Activated naive CD4-positive, alpha-beta T cell treated with anti-CD3 and anti-CD28 coated beads for 36 hours (primary cell): ENCODE measurements around the gene PAPLN. TPM values are rescaled to one million over a fixed set of nuclear protein-coding genes. Genes with fewer than 3 reads are reported as not detected.

Source experiments
- CTCF ChIA-PET: fragments of 350-600 bp; sonication (Branson Sonifier 250); formaldehyde crosslinking; loops from one replicate; lab custom pipeline; 2021; ENCODE audit warnings: antibody characterized with exemption; lab: Charles Lee
- DNase-seq: peaks from one replicate; pipeline ENCODE4 v3.0.0-alpha.2; 2020
- H3K27ac Mint-ChIP-seq: one replicate; pipeline ENCODE4 v1.8.0; 2021; ENCODE audit warnings: mild to moderate bottlenecking, mixed read lengths
- H3K27me3 Mint-ChIP-seq: one replicate; pipeline ENCODE4 v1.8.0; 2021; ENCODE audit warnings: low read depth, mixed read lengths
- H3K36me3 Mint-ChIP-seq: one replicate; pipeline ENCODE4 v1.8.0; 2021; ENCODE audit warnings: low read depth, mixed read lengths
- H3K4me1 Mint-ChIP-seq: one replicate; pipeline ENCODE4 v1.8.0; 2021; ENCODE audit warnings: low read depth, mixed read lengths
- H3K4me3 Mint-ChIP-seq: one replicate; pipeline ENCODE4 v1.8.0; 2021; ENCODE audit warnings: mild to moderate bottlenecking, moderate library complexity, mixed read lengths
- H3K9me3 Mint-ChIP-seq: one replicate; pipeline ENCODE4 v1.8.0; 2021; ENCODE audit warnings: mixed read lengths
- intact Hi-C: fragments of 100-400 bp; cut with micrococcal nuclease; formaldehyde crosslinking; loops from one replicate; pipeline ENCODE4 v1.15.1; 2023
- total RNA-seq, 2 experiments: library from RNA; stranded (reverse); gene quantifications; one replicate each; pipeline ENCODE4 v1.2.3, GENCODE V29; 2021

The PAPLN gene
- total RNA-seq, 2 experiments from 2014 or later, result 1.0 TPM

- H3K27ac Mint-ChIP-seq, result no peak overlapping the region
- intact Hi-C loops, result no loop called here
- H3K4me1 Mint-ChIP-seq, result peaks cover 5% of the 10 kb centered on the region
- H3K9me3 Mint-ChIP-seq, result no peaks in the 10 kb centered on the region
- CTCF ChIA-PET, result interaction anchor here (1.2 to 1.9 kb wide), 2 partner anchors 22 to 239 kb away, joined by 3 to 5 read pairs; no protein-coding TSS in a partner anchor
- DNase-seq, result no peak
- H3K36me3 Mint-ChIP-seq, result no peaks in the 10 kb centered on the region
- no peak overlapping the region for H3K4me3 Mint-ChIP-seq
- peaks cover 32% of the 10 kb centered on the region for H3K27me3 Mint-ChIP-seq
Measured at GRCh38 chr14:73232984-73233383, 4.3 kb upstream of the PAPLN start.

DNA sequence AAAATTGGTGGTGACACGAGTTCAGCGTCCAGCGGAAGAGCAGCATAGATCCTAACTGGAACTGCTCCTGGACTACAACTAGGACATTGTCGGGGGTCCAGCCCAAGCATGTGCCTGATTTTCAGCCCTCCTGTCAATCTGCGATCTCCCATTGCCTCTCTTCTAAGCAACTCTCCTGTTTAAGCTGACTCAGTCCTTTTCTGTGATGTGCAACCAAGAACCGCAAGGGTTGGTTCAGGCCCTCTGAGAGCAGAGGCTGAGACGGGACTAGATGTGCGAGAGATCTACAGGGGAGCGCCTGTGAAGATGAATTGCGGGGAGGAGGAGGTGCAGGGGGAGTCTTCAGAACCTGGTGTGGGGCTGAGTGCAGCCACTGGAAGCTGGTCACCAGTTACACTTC lies 3.7 kb upstream of the PAPLN start:
- Mint-ChIP-seq H3K27ac (no peak overlapping the region), H3K27me3 (peaks cover 36% of the 10 kb centered on the region), H3K4me3 (no peak overlapping the region), H3K4me1 (peaks cover 8% of the 10 kb centered on the region), H3K9me3 (no peaks in the 10 kb centered on the region), H3K36me3 (no peaks in the 10 kb centered on the region)
- CTCF ChIA-PET, result no interaction called here
- intact Hi-C loops, result no loop called here
- DNase-seq, result no peak

DNA sequence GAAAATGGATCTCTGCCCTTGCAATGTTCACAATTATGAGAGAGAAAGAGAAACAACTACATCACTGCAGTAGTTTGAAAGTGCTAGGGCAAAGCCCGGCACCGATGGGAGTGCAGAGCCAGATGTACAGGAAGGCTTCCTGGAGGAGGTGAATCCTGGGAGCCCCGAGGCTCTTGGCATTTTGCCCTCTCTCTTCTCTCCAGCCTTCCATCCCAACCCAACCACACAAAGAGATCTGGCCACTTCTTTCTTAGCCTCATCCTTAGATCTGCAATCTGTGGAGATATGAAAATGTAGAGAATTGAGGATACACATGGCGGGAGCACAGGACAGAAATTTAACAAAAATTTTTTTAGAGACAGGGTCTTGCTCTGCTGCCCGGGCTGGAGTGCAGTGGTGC lies 3.3 kb upstream of the PAPLN start:
- intact Hi-C loops, result no loop called here
- Mint-ChIP-seq H3K4me3 (no peak overlapping the region), H3K9me3 (no peaks in the 10 kb centered on the region), H3K27me3 (peaks cover 41% of the 10 kb centered on the region), H3K4me1 (peaks cover 9% of the 10 kb centered on the region), H3K27ac (no peak overlapping the region), H3K36me3 (no peaks in the 10 kb centered on the region)
- no peak for DNase-seq
- CTCF ChIA-PET, result no interaction called here

GRCh38 chr14:73234586-73235394 lies 2.5 kb upstream of the PAPLN start:
- Mint-ChIP-seq H3K4me1 (peaks cover 9% of the 10 kb centered on the region), H3K27ac (no peak overlapping the region), H3K4me3 (no peak overlapping the region), H3K36me3 (no peaks in the 10 kb centered on the region), H3K9me3 (no peaks in the 10 kb centered on the region), H3K27me3 (peaks cover 46% of the 10 kb centered on the region)
- CTCF ChIA-PET, result no interaction called here
- DNase-seq, result no peak
- intact Hi-C loops, result no loop called here

DNA sequence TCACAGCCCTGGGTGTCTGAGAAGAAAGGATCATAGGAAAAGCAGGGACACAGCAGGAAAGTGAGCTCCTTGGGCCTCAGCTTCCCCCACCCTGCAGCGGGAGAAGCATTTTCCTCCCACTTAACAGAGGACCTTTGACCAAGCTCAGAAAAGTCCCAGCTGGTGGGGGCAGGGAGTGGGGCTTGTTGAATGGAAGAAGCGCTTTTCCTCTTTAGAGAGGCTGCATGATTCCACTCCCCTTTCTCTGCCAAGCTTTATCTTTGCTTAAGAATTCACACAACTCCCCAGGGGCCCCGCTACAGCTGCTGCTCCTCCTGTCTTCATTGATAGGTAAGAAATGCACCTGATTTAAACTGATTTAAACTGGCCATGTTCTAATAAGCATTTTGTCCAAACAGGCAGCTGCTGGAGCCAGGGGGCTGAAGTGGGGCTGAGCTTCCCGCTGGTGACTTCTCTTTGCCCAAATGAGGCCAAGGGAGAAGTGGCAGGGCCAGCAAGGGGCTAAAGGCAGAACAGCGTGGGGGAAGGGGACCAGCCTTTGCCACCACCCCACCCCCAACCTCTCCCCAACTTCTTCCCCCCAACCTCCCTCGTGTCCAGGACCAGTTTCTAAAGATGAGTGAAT lies 1.7 kb upstream of the PAPLN start:
- Mint-ChIP-seq H3K36me3 (no peaks in the 10 kb centered on the region), H3K27me3 (peaks cover 53% of the 10 kb centered on the region), H3K4me1 (peaks cover 9% of the 10 kb centered on the region), H3K27ac (no peak overlapping the region), H3K4me3 (no peak overlapping the region), H3K9me3 (no peaks in the 10 kb centered on the region)
- intact Hi-C loops, result no loop called here
- CTCF ChIA-PET, result no interaction called here
- no peak for DNase-seq

GRCh38 chr14:73236157-73236556 lies 1.1 kb upstream of the PAPLN start:
- H3K4me3 Mint-ChIP-seq, result no peak overlapping the region
- intact Hi-C loops, result no loop called here
- no peak overlapping the region for H3K27ac Mint-ChIP-seq
- peaks cover 9% of the 10 kb centered on the region for H3K4me1 Mint-ChIP-seq
- DNase-seq, result no peak
- CTCF ChIA-PET, result no interaction called here
- peaks cover 58% of the 10 kb centered on the region for H3K27me3 Mint-ChIP-seq
- no peaks in the 10 kb centered on the region for H3K36me3 Mint-ChIP-seq
- no peaks in the 10 kb centered on the region for H3K9me3 Mint-ChIP-seq

DNA sequence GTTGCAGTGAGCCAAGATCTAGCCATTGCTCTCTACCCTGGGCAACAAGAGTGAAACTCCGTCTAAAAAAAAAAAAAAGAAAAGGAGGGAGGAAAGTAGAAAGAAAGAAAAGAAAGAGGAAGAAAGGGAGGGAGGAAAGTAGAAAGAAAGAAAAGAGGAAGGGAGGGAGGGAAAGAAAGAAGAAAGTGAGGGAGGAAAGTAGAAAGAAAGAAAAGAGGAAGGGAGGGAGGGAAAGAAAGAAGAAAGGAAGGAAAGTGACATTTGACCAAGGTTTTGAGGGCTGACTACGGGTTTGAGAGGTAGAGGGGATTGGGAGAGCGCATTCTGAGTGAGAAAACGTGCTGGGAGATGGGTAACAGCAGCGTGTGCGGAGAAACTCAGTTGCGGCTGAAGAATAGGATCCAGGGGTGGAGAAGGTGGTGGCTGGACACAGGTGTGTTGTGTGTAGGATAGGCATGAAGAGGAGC lies 521 bp upstream of the PAPLN start:
- H3K4me3 Mint-ChIP-seq, result peak overlapping the region; percentile 32
- peaks cover 63% of the 10 kb centered on the region for H3K27me3 Mint-ChIP-seq
- no peaks in the 10 kb centered on the region for H3K9me3 Mint-ChIP-seq
- CTCF ChIA-PET, result no interaction called here
- intact Hi-C loops, result no loop called here
- H3K4me1 Mint-ChIP-seq, result peaks cover 9% of the 10 kb centered on the region
- H3K27ac Mint-ChIP-seq, result no peak overlapping the region
- no peak for DNase-seq
- no peaks in the 10 kb centered on the region for H3K36me3 Mint-ChIP-seq

GRCh38 chr14:73237786-73238423 lies 599 bp downstream of the PAPLN start:
- peak overlapping the region; percentile 25 for H3K4me3 Mint-ChIP-seq
- CTCF ChIA-PET, result no interaction called here
- no peaks in the 10 kb centered on the region for H3K36me3 Mint-ChIP-seq
- intact Hi-C loops, result no loop called here
- H3K9me3 Mint-ChIP-seq, result no peaks in the 10 kb centered on the region
- peaks cover 11% of the 10 kb centered on the region for H3K4me1 Mint-ChIP-seq
- DNase-seq, result no peak
- peaks cover 64% of the 10 kb centered on the region for H3K27me3 Mint-ChIP-seq
- H3K27ac Mint-ChIP-seq, result no peak overlapping the region

GRCh38 chr14:73238424-73238852 lies 1.1 kb downstream of the PAPLN start:
- Mint-ChIP-seq H3K4me3 (peak overlapping the region; percentile 25), H3K9me3 (no peaks in the 10 kb centered on the region), H3K27me3 (peaks cover 68% of the 10 kb centered on the region), H3K36me3 (no peaks in the 10 kb centered on the region), H3K27ac (no peak overlapping the region), H3K4me1 (peaks cover 11% of the 10 kb centered on the region)
- intact Hi-C loops, result no loop called here
- no peak for DNase-seq
- CTCF ChIA-PET, result no interaction called here

GRCh38 chr14:73238941-73239340 lies 1.6 kb downstream of the PAPLN start:
- CTCF ChIA-PET, result interaction anchor here (0.6 kb wide), 2 partner anchors 231 to 530 kb away, joined by 3 read pairs; no protein-coding TSS in a partner anchor
- H3K27me3 Mint-ChIP-seq, result peaks cover 71% of the 10 kb centered on the region
- peaks cover 11% of the 10 kb centered on the region for H3K4me1 Mint-ChIP-seq
- no peaks in the 10 kb centered on the region for H3K9me3 Mint-ChIP-seq
- no peak for DNase-seq
- no peak overlapping the region for H3K27ac Mint-ChIP-seq
- intact Hi-C loops, result no loop called here
- no peak overlapping the region for H3K4me3 Mint-ChIP-seq
- H3K36me3 Mint-ChIP-seq, result no peaks in the 10 kb centered on the region

DNA sequence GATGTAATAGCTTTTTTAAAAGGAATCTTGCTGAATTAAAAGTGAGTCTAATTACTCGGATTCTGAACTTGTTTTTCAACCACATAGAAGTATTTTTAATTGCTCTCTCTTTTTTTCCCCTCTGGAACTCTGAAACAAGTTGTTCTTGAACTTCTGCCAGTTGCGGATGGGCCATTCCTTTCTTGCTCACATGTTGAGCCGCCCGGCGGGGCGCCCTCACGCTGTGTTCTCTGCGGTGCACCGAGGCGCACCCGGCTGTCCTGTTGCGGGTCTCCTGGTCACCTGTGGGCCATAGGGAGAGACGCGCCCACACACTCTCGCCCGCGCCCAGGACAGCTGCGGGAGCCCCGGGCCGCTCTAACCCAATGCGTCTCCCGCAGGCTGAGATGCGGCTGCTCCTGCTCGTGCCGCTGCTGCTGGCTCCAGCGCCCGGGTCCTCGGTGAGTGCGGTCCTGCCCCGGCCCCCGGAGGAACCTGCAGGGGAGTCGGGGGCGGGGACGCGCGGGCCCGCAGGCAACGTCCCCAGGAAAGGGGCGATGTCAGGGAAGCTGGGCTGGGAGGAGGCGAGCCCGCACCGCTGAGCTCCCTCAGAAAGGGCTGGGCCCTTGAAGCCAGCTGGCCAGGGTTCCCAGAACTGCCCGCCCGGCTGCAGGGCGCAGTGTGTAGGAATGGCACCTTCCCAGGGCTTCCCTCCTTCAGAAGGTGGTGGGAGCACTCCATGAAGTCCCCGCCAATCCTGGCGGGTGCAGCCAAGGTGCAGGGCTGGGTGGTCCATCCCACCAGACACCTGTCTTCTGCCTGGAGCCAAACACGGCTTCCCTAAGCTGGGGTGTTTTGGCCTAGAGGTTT lies 2.3 kb downstream of the PAPLN start:
- no peak for DNase-seq
- peaks cover 11% of the 10 kb centered on the region for H3K4me1 Mint-ChIP-seq
- no peak overlapping the region for H3K4me3 Mint-ChIP-seq
- H3K9me3 Mint-ChIP-seq, result no peaks in the 10 kb centered on the region
- no peak overlapping the region for H3K27ac Mint-ChIP-seq
- no peaks in the 10 kb centered on the region for H3K36me3 Mint-ChIP-seq
- peaks cover 73% of the 10 kb centered on the region for H3K27me3 Mint-ChIP-seq
- intact Hi-C loops, result no loop called here
- CTCF ChIA-PET, result interaction anchor here (0.6 kb wide), 3 partner anchors 145 to 531 kb away, joined by 3 to 4 read pairs (median 3); no protein-coding TSS in a partner anchor
